ENCODE data around the gene MIGA1.

The MIGA1 gene

GRCh38 chr1:77850082-77850481, 70.6 kb downstream of the MIGA1 start:
- DNase-seq (ENCODE audit: low read depth in 3 of 3) = no peak

GRCh38 chr1:77857552-77857951, 78.1 kb downstream of the MIGA1 start:
- DNase-seq (ENCODE audit: low read depth in 3 of 3) = no peak

- no peak for DNase-seq (ENCODE audit: low read depth in 3 of 3)
These were observed 79.3 kb downstream of the MIGA1 start for GRCh38 chr1:77858725-77859124.

- no peak for DNase-seq (ENCODE audit: low read depth in 3 of 3)
These were observed 79.8 kb downstream of the MIGA1 start for GRCh38 chr1:77859248-77859647.

- DNase-seq (ENCODE audit: low read depth in 3 of 3) = no peak
These were observed 86.8 kb downstream of the MIGA1 start for GRCh38 chr1:77866296-77866695.

- DNase-seq (ENCODE audit: low read depth in 3 of 3) = no peak
These were observed 93.2 kb downstream of the MIGA1 start for GRCh38 chr1:77872645-77873044.

- no peak for DNase-seq (ENCODE audit: low read depth in 3 of 3)
These were observed 94.0 kb downstream of the MIGA1 start for GRCh38 chr1:77873461-77873860.

GRCh38 chr1:77874804-77875445, 95.5 kb downstream of the MIGA1 start:
- no peak for DNase-seq (ENCODE audit: low read depth in 3 of 3)

- DNase-seq (ENCODE audit: low read depth in 3 of 3) = no peak
These were observed 97.4 kb downstream of the MIGA1 start for GRCh38 chr1:77876884-77877283.

- no peak for DNase-seq (ENCODE audit: low read depth in 3 of 3)
These were observed 101.6 kb downstream of the MIGA1 start for GRCh38 chr1:77881061-77881460.

- no peak for DNase-seq (ENCODE audit: low read depth in 3 of 3)
These were observed 103.0 kb downstream of the MIGA1 start for GRCh38 chr1:77882411-77882810.

- no peak for DNase-seq (ENCODE audit: low read depth in 3 of 3)
These were observed 108.8 kb downstream of the MIGA1 start, which contains the start of gene NEXN for GRCh38 chr1:77888081-77888780. NEXN (plus strand) TSS chr1:77888624; CDS start chr1:77916107, 27,483 bp downstream.

GRCh38 chr1:77888781-77889642, 109.6 kb downstream of the MIGA1 start:
- no peak for DNase-seq (ENCODE audit: low read depth in 3 of 3)

GRCh38 chr1:77889671-77890070, 110.2 kb downstream of the MIGA1 start:
- no peak for DNase-seq (ENCODE audit: low read depth in 3 of 3)

GRCh38 chr1:77891200-77891599, 111.8 kb downstream of the MIGA1 start:
- DNase-seq (ENCODE audit: low read depth in 3 of 3) = no peak

GRCh38 chr1:77899647-77900320, 120.3 kb downstream of the MIGA1 start:
- no peak for DNase-seq (ENCODE audit: low read depth in 3 of 3)

- DNase-seq (ENCODE audit: low read depth in 3 of 3) = no peak
These were observed 121.3 kb downstream of the MIGA1 start for GRCh38 chr1:77900687-77901293.

- DNase-seq (ENCODE audit: low read depth in 3 of 3) = no peak
These were observed 126.2 kb downstream of the MIGA1 start for GRCh38 chr1:77905603-77906002.

- no peak for DNase-seq (ENCODE audit: low read depth in 3 of 3)
These were observed 126.6 kb downstream of the MIGA1 start for GRCh38 chr1:77906019-77906545.

GRCh38 chr1:77906624-77907023, 127.2 kb downstream of the MIGA1 start:
- no peak for DNase-seq (ENCODE audit: low read depth in 3 of 3)

- no peak for DNase-seq (ENCODE audit: low read depth in 3 of 3)
These were observed 130.7 kb downstream of the MIGA1 start for GRCh38 chr1:77910116-77910515.
